HG02852 (cell line): ENCODE results near the gene ZNF462.

ENCODE experiments used
- ATAC-seq: cut with Tn5 transposase; IDR thresholded peaks from one replicate; pipeline ENCODE4 v1.9.1; 2021; ENCODE audit warnings: mild to moderate bottlenecking, moderate library complexity; ENCODE audit not compliant: unreplicated experiment

The ZNF462 gene

GRCh38 chr9:106861640-106862109 is 1.3 kb upstream of the ZNF462 start:
- ATAC-seq, result no peak

- no peak for ATAC-seq
Measured at GRCh38 chr9:106862110-106862820, 701 bp upstream of the ZNF462 start.

- no peak for ATAC-seq
Measured at GRCh38 chr9:106864373-106865143, 1.6 kb downstream of the ZNF462 start.

GRCh38 chr9:106866243-106866642 is 3.3 kb downstream of the ZNF462 start:
- ATAC-seq, result no peak

GRCh38 chr9:106867286-106867685 is 4.3 kb downstream of the ZNF462 start:
- ATAC-seq, result no peak

GRCh38 chr9:106868087-106868486 is 5.1 kb downstream of the ZNF462 start:
- ATAC-seq, result no peak

GRCh38 chr9:106868565-106868964 is 5.6 kb downstream of the ZNF462 start:
- ATAC-seq, result no peak

GRCh38 chr9:106869028-106869427 is 6.1 kb downstream of the ZNF462 start:
- no peak for ATAC-seq

GRCh38 chr9:106869458-106869857 is 6.5 kb downstream of the ZNF462 start:
- ATAC-seq, result no peak

- no peak for ATAC-seq
Measured at GRCh38 chr9:106872641-106873040, 9.7 kb downstream of the ZNF462 start.

GRCh38 chr9:106874031-106874430 is 11.1 kb downstream of the ZNF462 start:
- ATAC-seq, result no peak

GRCh38 chr9:106874652-106875051 is 11.7 kb downstream of the ZNF462 start:
- no peak for ATAC-seq

GRCh38 chr9:106875529-106875928 is 12.6 kb downstream of the ZNF462 start:
- no peak for ATAC-seq

- no peak for ATAC-seq
Measured at GRCh38 chr9:106877345-106877744, 14.4 kb downstream of the ZNF462 start.

GRCh38 chr9:106878081-106878837 is 15.3 kb downstream of the ZNF462 start:
- no peak for ATAC-seq

GRCh38 chr9:106878934-106879333 is 16.0 kb downstream of the ZNF462 start:
- ATAC-seq, result no peak

GRCh38 chr9:106879439-106879882 is 16.5 kb downstream of the ZNF462 start:
- no peak for ATAC-seq

GRCh38 chr9:106880081-106880480 is 17.1 kb downstream of the ZNF462 start:
- no peak for ATAC-seq

- no peak for ATAC-seq
Measured at GRCh38 chr9:106880863-106881262, 17.9 kb downstream of the ZNF462 start.

- ATAC-seq, result no peak
Measured at GRCh38 chr9:106883030-106883429, 20.1 kb downstream of the ZNF462 start.

GRCh38 chr9:106883626-106884190 is 20.7 kb downstream of the ZNF462 start:
- ATAC-seq, result no peak
